Upper lobe of right lung (tissue), 1 donor: ENCODE data around the gene DRGX. TPM values are rescaled to one million over a fixed set of nuclear protein-coding genes. Genes with fewer than 3 reads are reported as not detected.

Experiments used
- ATAC-seq: fragments of 200-7000 bp; cut with Tn5 transposase; one replicate; pipeline ENCODE4 v1.9.1; 2020; ENCODE audit warnings: mild to moderate bottlenecking, moderate library complexity
- DNase-seq: peaks from one replicate; pipeline ENCODE4 v3.0.0-alpha.2; 2020
- H3K27ac ChIP-seq: fragments of 200-600 bp; one replicate; pipeline ENCODE4 v1.8.0; 2022
- H3K27me3 ChIP-seq: fragments of 200-600 bp; one replicate; pipeline ENCODE4 v1.8.0; 2022; ENCODE audit warnings: mild to moderate bottlenecking
- H3K36me3 ChIP-seq: fragments of 200-600 bp; one replicate; pipeline ENCODE4 v1.8.0; 2022
- H3K4me1 ChIP-seq: fragments of 200-600 bp; one replicate; pipeline ENCODE4 v1.8.0; 2022
- H3K4me3 ChIP-seq: fragments of 200-600 bp; one replicate; pipeline ENCODE4 v1.8.0; 2022; ENCODE audit warnings: mild to moderate bottlenecking
- H3K9me3 ChIP-seq: fragments of 200-600 bp; one replicate; pipeline ENCODE4 v1.8.0; 2022
- intact Hi-C: fragments of 100-400 bp; cut with DNase I; formaldehyde crosslinking; loops from one replicate; pipeline ENCODE4 v1.11.0; 2022
- total RNA-seq: library from RNA; stranded (reverse); fragmentation: NEBNext Ultra II Directional; extraction: Animal tissue kit (Norgen Biotek cat#: 25700); gene quantifications from one replicate; pipeline ENCODE4 v1.2.1, GENCODE V29; 2021
- TF ChIP-seq, protein P1 (sequence below): fragments of 200-600 bp; IDR thresholded peaks from one replicate; pipeline ENCODE4 v1.8.0; 2022; ENCODE audit warnings: antibody characterized with exemption
- donor health status: DM: no; HTN: yes; CAD: no; lungs with severe emphysema.

Gene DRGX
- total RNA-seq, 1 donor from 2014 or later = not detected

DNA sequence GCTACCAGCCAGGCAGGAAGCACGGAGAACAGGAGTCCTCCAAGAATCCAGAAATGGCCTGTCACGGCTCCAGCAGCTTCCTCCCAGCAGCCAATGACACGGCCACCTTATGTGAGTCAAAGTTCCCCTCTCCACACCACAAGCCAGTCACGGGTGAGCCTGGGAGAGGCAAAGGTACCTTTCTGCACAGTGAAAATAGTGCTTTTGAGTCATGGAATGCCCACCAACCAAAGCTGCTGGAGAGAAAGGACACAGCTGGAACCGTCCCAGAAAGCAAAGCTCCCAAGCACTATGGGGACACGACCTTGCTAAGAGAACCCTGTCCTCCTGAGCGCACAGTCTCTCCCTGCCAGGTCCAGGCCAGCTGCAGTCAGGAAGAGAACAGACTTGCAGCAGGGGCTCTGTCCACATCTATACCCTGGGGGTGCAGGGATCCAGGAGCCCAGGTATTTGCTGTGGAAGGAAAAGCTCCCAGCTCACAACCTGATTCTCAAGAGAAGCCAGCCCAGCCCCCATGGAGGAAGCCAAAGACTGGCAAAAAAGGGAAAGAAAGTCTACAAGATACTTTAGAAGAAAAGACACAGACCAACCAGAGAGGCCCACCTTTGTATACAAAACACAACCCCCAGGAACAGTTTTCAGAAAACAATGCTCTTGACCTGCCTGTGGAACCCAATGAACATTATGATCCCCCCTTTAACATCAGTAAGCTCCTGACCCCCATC is 72.6 kb downstream of the DRGX start:
- Histone ChIP-seq H3K4me3 (no peak overlapping the region), H3K9me3 (no peaks in the 10 kb centered on the region), H3K27ac (no peak overlapping the region), H3K27me3 (no peaks in the 10 kb centered on the region), H3K36me3 (no peaks in the 10 kb centered on the region), H3K4me1 (no peaks in the 10 kb centered on the region)
- TF ChIP-seq, protein P1, sequence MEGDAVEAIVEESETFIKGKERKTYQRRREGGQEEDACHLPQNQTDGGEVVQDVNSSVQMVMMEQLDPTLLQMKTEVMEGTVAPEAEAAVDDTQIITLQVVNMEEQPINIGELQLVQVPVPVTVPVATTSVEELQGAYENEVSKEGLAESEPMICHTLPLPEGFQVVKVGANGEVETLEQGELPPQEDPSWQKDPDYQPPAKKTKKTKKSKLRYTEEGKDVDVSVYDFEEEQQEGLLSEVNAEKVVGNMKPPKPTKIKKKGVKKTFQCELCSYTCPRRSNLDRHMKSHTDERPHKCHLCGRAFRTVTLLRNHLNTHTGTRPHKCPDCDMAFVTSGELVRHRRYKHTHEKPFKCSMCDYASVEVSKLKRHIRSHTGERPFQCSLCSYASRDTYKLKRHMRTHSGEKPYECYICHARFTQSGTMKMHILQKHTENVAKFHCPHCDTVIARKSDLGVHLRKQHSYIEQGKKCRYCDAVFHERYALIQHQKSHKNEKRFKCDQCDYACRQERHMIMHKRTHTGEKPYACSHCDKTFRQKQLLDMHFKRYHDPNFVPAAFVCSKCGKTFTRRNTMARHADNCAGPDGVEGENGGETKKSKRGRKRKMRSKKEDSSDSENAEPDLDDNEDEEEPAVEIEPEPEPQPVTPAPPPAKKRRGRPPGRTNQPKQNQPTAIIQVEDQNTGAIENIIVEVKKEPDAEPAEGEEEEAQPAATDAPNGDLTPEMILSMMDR = no peak
- DNase-seq (no peak), ATAC-seq (peak; percentile 59)
- intact Hi-C loops = no loop called here

DNA sequence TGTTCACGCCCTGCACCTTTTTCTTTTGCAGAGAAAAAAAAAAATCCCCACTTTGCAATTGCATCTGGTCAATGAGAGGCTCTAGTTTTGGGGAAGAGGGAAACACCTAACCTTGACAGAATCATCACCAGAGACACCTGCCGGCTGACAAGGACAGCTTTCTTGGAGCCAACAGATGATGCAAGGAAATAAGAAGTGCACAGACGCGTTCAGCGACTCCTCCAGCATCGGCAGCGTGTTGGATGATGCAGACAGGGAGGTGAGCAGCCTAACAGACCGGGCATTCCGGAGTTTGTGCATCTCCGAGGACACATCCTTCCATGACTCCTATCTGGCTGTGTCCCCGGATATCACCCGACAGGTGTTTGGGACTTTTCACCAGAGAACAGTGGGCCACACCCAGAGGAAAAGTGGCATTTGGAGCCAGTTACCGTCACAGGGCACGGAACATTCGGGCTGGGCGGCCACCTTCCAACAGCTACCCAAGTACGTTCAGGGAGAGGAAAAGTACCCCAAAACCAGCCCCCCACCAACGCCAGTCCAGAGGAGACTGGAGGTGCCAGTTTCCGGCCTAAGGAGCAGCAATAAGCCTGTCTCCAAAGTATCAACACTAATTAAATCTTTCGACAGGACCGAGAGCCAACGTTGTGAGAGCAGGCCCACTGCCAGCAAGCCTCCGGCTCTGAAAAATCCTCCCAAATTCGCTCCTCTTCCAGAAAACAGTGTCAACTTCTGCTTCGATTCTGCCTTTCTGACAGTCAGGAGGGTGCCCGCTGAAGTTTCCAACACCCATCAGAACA is 73.3 kb downstream of the DRGX start:
- H3K4me1 ChIP-seq = no peaks in the 10 kb centered on the region
- no peak overlapping the region for H3K27ac ChIP-seq
- intact Hi-C loops = no loop called here
- TF ChIP-seq, protein P1 = no peak
- H3K27me3 ChIP-seq = no peaks in the 10 kb centered on the region
- no peaks in the 10 kb centered on the region for H3K9me3 ChIP-seq
- no peak overlapping the region for H3K4me3 ChIP-seq
- no peak for DNase-seq
- H3K36me3 ChIP-seq = no peaks in the 10 kb centered on the region
- no peak for ATAC-seq

DNA sequence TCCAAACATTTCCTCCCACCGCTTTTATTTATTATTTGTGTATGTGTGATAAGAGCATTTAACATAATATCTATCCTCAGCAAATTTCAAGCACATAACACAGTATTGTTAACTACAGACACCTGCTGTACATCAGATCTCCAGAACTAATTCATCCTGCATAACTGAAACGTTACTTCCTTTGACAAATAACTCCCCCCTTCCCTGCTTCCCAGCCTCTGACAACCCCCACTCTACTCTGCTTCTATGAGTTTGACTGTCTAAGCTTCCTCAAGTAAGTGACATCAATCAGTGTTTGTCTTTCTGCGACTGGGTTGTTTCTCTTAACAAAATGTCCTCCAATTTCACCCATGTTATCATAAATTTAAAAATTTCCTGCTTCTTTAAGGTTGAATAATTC is 74.9 kb downstream of the DRGX start:
- no peak overlapping the region for H3K27ac ChIP-seq
- intact Hi-C loops = no loop called here
- no peak for ATAC-seq

DNA sequence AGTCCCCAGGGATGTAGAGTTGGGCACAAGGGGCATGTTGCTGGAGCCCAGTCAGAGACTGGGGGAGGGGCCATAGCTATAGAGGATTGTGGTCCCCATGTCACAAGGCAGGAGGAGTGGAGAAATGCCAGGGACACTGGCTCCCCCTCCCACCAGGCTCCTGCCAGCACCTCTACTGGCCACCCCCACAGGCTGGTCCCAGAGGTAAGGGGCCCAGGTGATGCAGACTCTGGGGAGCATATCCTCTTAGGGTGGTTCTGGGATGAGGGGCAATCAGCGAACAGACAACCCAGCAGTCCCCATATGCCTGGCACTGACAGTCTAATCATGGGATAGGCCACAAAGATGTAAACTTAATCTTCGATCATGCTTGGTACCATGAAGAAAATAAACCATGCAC is 75.7 kb downstream of the DRGX start:
- Histone ChIP-seq H3K4me1 (no peaks in the 10 kb centered on the region), H3K9me3 (no peaks in the 10 kb centered on the region), H3K4me3 (no peak overlapping the region), H3K27ac (no peak overlapping the region), H3K36me3 (no peaks in the 10 kb centered on the region), H3K27me3 (no peaks in the 10 kb centered on the region)
- TF ChIP-seq, protein P1 = no peak
- intact Hi-C loops = no loop called here
- DNase-seq (no peak), ATAC-seq (no peak)

More for the DNA sequence above, 74.9 kb downstream of the DRGX start:
- DNase-seq = no peak
- Histone ChIP-seq H3K9me3 (no peaks in the 10 kb centered on the region), H3K27me3 (no peaks in the 10 kb centered on the region), H3K36me3 (no peaks in the 10 kb centered on the region), H3K4me1 (no peaks in the 10 kb centered on the region), H3K4me3 (no peak overlapping the region)
- TF ChIP-seq, protein P1 = no peak

DNA sequence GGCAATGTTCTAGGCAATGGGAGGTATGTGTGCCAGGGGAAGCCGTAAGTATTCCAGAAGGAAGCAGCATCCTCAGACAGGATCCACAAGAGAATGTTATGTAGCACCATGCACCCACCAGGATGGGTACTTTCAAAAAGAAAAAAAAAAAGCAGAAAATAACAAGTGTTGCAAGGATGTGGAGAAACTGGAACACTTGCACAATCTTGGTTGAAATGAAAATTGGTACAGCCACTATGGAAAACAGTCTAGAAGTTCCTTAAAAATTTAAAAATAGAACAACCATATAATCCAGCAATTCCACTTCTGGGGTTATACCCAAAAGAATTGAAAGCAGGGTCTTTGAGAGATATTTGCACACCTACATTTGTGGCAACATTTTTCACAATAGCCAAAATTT is 76.7 kb downstream of the DRGX start:
- DNase-seq (no peak), ATAC-seq (no peak)
- Histone ChIP-seq H3K36me3 (no peaks in the 10 kb centered on the region), H3K27ac (no peak overlapping the region), H3K4me3 (no peak overlapping the region), H3K4me1 (no peaks in the 10 kb centered on the region), H3K27me3 (no peaks in the 10 kb centered on the region), H3K9me3 (no peaks in the 10 kb centered on the region)
- TF ChIP-seq, protein P1 = no peak
- intact Hi-C loops = no loop called here
